ENCODE data around the gene BCL7B.

BCL7B gene

DNA sequence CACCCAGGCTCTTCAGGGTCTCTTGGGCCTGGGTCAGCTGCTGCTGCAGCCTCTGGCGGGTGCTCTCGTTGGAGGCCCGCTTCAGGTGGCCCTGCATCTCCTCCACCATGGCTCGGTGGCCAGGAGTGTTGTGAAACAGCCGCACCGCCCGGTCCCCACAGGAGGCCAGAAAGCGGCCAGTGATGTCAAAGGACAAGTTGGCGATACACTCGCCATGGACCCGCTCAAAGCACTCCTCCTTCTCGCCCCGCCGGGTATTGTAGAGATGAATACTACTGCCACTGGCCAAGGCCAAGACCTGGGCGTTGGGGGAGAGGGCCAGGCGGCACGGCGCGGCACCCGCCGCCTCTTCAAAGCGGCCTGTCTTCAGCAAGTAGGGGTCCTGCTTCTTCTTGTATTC, 13.0 kb upstream of the BCL7B start:
- Histone ChIP-seq H3K9me2 (replicated peaks; ENCODE audit: control insufficient read depth, low read length) (no peaks in the 10 kb centered on the region), H3K4me3 (ENCODE audit: low read length) (no peak overlapping the region), H3K9me3 (ENCODE audit: control insufficient read depth, insufficient read depth, low read length) (no peaks in the 10 kb centered on the region), H3K27me3 (ENCODE audit: control insufficient read depth, low read length) (0 out of 2 replicates have a peak, but pooled peaks cover 2% of the 10 kb centered on the region), H4K20me1 (ENCODE audit: control insufficient read depth, insufficient read depth, low read depth, low read length) (no peaks in the 10 kb centered on the region), H3K27ac (ENCODE audit: low read depth, low read length) (no peak overlapping the region), H3K4me2 (ENCODE audit: low read length) (no peak overlapping the region), H3K36me3 (ENCODE audit: control insufficient read depth, low read length) (peaks cover 64% of the 10 kb centered on the region), H3K79me2 (ENCODE audit: control insufficient read depth, low read length) (peaks cover 10% of the 10 kb centered on the region), H3K4me1 (ENCODE audit: control insufficient read depth, low read length) (peaks cover 5% of the 10 kb centered on the region; the same call in 1 of the 2 replicates), H3F3A (ENCODE audit: control insufficient read depth, insufficient read depth) (no peaks in the 10 kb centered on the region)
- TF ChIP-seq, protein P1, sequence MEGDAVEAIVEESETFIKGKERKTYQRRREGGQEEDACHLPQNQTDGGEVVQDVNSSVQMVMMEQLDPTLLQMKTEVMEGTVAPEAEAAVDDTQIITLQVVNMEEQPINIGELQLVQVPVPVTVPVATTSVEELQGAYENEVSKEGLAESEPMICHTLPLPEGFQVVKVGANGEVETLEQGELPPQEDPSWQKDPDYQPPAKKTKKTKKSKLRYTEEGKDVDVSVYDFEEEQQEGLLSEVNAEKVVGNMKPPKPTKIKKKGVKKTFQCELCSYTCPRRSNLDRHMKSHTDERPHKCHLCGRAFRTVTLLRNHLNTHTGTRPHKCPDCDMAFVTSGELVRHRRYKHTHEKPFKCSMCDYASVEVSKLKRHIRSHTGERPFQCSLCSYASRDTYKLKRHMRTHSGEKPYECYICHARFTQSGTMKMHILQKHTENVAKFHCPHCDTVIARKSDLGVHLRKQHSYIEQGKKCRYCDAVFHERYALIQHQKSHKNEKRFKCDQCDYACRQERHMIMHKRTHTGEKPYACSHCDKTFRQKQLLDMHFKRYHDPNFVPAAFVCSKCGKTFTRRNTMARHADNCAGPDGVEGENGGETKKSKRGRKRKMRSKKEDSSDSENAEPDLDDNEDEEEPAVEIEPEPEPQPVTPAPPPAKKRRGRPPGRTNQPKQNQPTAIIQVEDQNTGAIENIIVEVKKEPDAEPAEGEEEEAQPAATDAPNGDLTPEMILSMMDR (IDR thresholded peaks at IDR 0.05; ENCODE audit: low read depth, low read length, poor library complexity, severe bottlenecking), result no peak
- no peak for TF ChIP-seq EZH2phosphoT487 (IDR thresholded peaks at IDR 0.05; ENCODE audit: borderline replicate concordance, low read length)

DNA sequence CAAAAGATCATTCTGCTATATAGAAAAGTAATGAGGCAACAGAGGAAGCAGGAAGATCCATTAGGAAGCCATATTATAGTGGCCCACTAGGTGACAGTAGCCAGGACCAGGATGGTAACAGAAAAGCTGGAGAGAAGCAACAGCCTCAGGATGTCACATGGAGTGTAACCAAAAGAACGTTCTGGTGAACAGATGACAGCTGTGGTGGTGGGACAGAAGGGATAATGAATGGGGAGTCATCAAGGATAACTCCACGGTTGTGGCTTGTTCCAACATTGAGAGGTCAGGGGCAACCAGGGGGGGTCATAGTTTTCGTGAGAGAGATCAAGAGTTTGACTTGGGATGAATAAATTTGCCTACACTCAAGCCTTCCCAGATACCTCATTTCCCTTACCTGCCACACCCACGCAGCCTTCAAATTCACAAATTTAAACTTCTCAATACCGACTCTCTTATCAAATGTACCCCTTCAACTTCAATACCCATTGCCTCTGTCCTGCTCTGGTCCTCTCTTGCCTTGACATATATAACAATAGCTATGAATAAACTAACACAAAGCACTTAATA, 11.6 kb upstream of the BCL7B start:
- Histone ChIP-seq H3K9me2 (replicated peaks; ENCODE audit: control insufficient read depth, low read length) (no peaks in the 10 kb centered on the region), H3K79me2 (ENCODE audit: control insufficient read depth, low read length) (no peaks in the 10 kb centered on the region), H3K27ac (ENCODE audit: low read depth, low read length) (no peak overlapping the region), H3K9me3 (ENCODE audit: control insufficient read depth, insufficient read depth, low read length) (no peaks in the 10 kb centered on the region), H3K4me3 (ENCODE audit: low read length) (no peak overlapping the region), H3K4me1 (ENCODE audit: control insufficient read depth, low read length) (peaks cover 5% of the 10 kb centered on the region; the same call in 1 of the 2 replicates), H4K20me1 (ENCODE audit: control insufficient read depth, insufficient read depth, low read depth, low read length) (no peaks in the 10 kb centered on the region), H3K36me3 (ENCODE audit: control insufficient read depth, low read length) (peaks cover 53% of the 10 kb centered on the region), H3F3A (ENCODE audit: control insufficient read depth, insufficient read depth) (no peaks in the 10 kb centered on the region), H3K4me2 (ENCODE audit: low read length) (no peak overlapping the region), H3K27me3 (ENCODE audit: control insufficient read depth, low read length) (peaks cover 7% of the 10 kb centered on the region; the same call in 1 of the 2 replicates)
- TF ChIP-seq, protein P1 (IDR thresholded peaks at IDR 0.05; ENCODE audit: low read depth, low read length, poor library complexity, severe bottlenecking), result no peak
- no peak for TF ChIP-seq EZH2phosphoT487 (IDR thresholded peaks at IDR 0.05; ENCODE audit: borderline replicate concordance, low read length)

DNA sequence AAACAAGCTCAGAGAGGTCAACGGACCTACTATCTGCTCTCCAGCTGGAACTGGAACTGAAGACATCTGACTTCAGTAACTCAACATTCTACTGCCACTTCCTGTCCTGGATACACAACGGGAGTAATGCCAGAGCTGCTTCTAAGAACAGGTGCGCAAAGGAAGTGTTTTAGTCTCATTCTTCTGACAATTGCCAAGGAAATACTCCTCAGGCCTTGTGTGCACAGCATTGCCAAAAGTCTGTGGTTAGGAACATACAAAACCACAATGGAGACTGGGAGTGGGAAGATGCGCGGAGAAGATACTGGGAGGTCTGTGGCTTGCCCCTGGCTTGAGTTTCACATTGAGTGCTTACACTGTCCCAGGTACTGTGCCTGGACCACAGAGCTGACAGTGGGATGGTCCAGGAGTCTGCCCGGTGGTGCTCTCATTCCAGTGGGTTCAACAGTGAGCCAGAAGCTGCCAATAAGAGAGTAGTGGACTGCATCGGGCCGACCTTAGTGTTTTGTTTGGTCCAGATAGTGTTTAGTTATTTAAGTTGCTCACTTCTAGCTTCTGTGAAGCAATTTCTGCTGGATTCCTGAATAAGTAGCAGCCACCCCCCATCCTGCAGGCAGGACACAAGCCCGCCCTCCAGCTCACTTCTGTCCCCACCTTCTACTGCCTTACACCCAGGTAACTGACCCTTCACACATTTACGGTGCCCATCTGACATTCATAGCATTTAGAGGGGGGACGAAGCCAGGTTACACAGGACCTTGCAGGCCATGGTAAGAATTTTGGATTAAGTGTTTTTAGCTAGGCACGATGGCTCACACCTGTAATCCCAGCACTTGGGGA, 10.6 kb upstream of the BCL7B start:
- Histone ChIP-seq H3K4me3 (ENCODE audit: low read length) (no peak overlapping the region), H3K9me3 (ENCODE audit: control insufficient read depth, insufficient read depth, low read length) (no peaks in the 10 kb centered on the region), H3K4me1 (ENCODE audit: control insufficient read depth, low read length) (peaks cover 5% of the 10 kb centered on the region; the same call in 1 of the 2 replicates), H4K20me1 (ENCODE audit: control insufficient read depth, insufficient read depth, low read depth, low read length) (no peaks in the 10 kb centered on the region), H3K36me3 (ENCODE audit: control insufficient read depth, low read length) (peaks cover 42% of the 10 kb centered on the region), H3K9me2 (replicated peaks; ENCODE audit: control insufficient read depth, low read length) (no peaks in the 10 kb centered on the region), H3K79me2 (ENCODE audit: control insufficient read depth, low read length) (no peaks in the 10 kb centered on the region), H3K27ac (ENCODE audit: low read depth, low read length) (no peak overlapping the region), H3K4me2 (ENCODE audit: low read length) (no peak overlapping the region), H3F3A (ENCODE audit: control insufficient read depth, insufficient read depth) (no peaks in the 10 kb centered on the region), H3K27me3 (ENCODE audit: control insufficient read depth, low read length) (peaks cover 7% of the 10 kb centered on the region; the same call in 1 of the 2 replicates)
- TF ChIP-seq EZH2phosphoT487 (IDR thresholded peaks at IDR 0.05; ENCODE audit: borderline replicate concordance, low read length), result no peak
- TF ChIP-seq, protein P1 (IDR thresholded peaks at IDR 0.05; ENCODE audit: low read depth, low read length, poor library complexity, severe bottlenecking), result no peak

Measured in DOHH2 (cell line).